ENCODE results near the gene EDEM1.

DNA sequence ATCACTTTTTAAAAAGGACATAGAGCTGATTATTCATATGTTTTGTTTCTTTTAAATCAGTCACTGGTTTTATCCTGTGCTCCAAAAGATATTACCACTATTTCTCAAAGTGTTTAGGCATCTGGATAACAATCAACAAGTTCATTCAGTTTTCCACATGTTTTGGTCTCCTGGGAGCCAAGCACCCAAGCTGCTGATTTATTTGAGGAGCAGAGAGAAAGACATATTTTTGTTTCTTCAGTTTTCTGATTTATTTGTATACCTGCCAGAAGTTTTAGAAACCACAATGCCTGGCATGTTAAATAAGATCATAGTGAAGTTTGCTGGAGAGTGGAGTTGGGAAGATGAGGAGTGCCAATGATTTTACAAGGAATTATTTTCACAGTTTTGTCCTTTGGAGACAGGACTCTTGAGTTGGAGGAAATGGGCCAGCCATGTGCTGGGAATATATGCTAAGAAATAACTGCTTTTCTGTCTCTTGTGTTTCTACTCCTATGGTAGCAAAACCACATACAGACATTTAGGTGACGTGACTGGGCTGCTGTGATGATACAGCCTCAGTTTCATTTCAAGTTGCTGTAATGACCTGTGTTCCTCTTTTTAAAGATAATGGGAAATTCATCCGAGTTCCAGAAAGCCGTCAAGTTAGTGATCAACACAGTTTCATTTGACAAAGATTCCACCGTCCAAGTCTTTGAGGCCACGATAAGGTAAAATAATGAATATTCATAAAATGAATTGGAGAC lies 11.7 kb downstream of the EDEM1 start:
- TF ChIP-seq USF2 (IDR thresholded peaks at IDR 0.05; ENCODE audit: borderline replicate concordance, low read depth, low read length) (no peak), POLR2AphosphoS5 (IDR thresholded peaks at IDR 0.05; ENCODE audit: low read depth, low read length) (no peak), TCF12 (IDR thresholded peaks at IDR 0.05) (no peak), PBX3 (IDR thresholded peaks at IDR 0.05) (no peak), NFIC (IDR thresholded peaks at IDR 0.05; ENCODE audit: borderline replicate concordance) (no peak), RFX5 (IDR thresholded peaks at IDR 0.05; ENCODE audit: low read length) (no peak), JUND (IDR thresholded peaks at IDR 0.05) (no peak), MEF2A (IDR thresholded peaks at IDR 0.05; ENCODE audit: borderline replicate concordance, low read depth) (no peak), GABPA (IDR thresholded peaks at IDR 0.05; ENCODE audit: low read depth) (no peak), RCOR1 (IDR thresholded peaks at IDR 0.05; ENCODE audit: low read length) (no peak), TAF1 (IDR thresholded peaks at IDR 0.05; ENCODE audit: borderline replicate concordance, low read depth, low read length) (no peak), YY1 (IDR thresholded peaks at IDR 0.05; ENCODE audit: low read depth) (no peak)
- TF ChIP-seq, protein P1, sequence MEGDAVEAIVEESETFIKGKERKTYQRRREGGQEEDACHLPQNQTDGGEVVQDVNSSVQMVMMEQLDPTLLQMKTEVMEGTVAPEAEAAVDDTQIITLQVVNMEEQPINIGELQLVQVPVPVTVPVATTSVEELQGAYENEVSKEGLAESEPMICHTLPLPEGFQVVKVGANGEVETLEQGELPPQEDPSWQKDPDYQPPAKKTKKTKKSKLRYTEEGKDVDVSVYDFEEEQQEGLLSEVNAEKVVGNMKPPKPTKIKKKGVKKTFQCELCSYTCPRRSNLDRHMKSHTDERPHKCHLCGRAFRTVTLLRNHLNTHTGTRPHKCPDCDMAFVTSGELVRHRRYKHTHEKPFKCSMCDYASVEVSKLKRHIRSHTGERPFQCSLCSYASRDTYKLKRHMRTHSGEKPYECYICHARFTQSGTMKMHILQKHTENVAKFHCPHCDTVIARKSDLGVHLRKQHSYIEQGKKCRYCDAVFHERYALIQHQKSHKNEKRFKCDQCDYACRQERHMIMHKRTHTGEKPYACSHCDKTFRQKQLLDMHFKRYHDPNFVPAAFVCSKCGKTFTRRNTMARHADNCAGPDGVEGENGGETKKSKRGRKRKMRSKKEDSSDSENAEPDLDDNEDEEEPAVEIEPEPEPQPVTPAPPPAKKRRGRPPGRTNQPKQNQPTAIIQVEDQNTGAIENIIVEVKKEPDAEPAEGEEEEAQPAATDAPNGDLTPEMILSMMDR (IDR thresholded peaks at IDR 0.05), result no peak
- TF ChIP-seq, protein P2, sequence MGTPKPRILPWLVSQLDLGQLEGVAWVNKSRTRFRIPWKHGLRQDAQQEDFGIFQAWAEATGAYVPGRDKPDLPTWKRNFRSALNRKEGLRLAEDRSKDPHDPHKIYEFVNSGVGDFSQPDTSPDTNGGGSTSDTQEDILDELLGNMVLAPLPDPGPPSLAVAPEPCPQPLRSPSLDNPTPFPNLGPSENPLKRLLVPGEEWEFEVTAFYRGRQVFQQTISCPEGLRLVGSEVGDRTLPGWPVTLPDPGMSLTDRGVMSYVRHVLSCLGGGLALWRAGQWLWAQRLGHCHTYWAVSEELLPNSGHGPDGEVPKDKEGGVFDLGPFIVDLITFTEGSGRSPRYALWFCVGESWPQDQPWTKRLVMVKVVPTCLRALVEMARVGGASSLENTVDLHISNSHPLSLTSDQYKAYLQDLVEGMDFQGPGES (IDR thresholded peaks at IDR 0.05; ENCODE audit: low read depth, low read length), result no peak

Measured in SK-N-SH (cell line).